HL-60 (cell line): ENCODE results near the gene EXOC8.

Experiments used
- TF ChIP-seq, protein P1 (sequence below): IDR thresholded peaks from one replicate; pipeline ENCODE4 v1.5.1; 2011; ENCODE audit warnings: low read length, control low read depth, inconsistent platforms; ENCODE audit not compliant: insufficient read depth
- TF ChIP-seq, protein P2 (sequence below): IDR thresholded peaks from 2 replicates; pipeline ENCODE4 v1.6.1; 2012; ENCODE audit warnings: low read depth; ENCODE audit not compliant: insufficient replicate concordance

DNA sequence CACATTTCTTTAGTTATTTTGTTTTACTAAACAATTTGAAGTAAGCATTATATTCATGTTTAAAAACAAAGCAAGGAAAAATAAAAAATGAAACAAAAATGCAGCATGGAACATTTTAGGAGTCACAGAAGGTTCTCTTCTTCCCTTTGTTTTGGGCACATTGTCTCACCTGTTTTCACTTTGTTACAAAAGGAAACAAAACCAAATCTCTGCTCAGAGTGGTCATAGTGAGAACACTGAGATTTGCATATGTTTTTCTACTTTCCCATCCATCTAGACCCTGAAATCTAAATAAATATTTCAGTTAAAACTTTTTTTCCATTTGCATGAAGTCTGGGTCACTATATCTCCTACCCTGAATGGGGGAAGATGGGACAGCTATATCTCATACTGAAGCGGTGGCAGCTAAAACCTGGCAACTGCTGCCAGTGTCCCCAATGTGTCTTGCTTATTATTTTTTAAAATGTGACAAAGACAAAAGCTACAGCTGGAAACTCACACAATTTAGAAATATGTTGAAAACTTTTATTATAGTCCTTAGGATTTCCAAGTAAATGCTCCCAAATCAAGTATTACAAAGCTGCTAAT lies 3.5 kb downstream of the EXOC8 start:
- TF ChIP-seq, protein P1, sequence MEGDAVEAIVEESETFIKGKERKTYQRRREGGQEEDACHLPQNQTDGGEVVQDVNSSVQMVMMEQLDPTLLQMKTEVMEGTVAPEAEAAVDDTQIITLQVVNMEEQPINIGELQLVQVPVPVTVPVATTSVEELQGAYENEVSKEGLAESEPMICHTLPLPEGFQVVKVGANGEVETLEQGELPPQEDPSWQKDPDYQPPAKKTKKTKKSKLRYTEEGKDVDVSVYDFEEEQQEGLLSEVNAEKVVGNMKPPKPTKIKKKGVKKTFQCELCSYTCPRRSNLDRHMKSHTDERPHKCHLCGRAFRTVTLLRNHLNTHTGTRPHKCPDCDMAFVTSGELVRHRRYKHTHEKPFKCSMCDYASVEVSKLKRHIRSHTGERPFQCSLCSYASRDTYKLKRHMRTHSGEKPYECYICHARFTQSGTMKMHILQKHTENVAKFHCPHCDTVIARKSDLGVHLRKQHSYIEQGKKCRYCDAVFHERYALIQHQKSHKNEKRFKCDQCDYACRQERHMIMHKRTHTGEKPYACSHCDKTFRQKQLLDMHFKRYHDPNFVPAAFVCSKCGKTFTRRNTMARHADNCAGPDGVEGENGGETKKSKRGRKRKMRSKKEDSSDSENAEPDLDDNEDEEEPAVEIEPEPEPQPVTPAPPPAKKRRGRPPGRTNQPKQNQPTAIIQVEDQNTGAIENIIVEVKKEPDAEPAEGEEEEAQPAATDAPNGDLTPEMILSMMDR: no peak
- TF ChIP-seq, protein P2, sequence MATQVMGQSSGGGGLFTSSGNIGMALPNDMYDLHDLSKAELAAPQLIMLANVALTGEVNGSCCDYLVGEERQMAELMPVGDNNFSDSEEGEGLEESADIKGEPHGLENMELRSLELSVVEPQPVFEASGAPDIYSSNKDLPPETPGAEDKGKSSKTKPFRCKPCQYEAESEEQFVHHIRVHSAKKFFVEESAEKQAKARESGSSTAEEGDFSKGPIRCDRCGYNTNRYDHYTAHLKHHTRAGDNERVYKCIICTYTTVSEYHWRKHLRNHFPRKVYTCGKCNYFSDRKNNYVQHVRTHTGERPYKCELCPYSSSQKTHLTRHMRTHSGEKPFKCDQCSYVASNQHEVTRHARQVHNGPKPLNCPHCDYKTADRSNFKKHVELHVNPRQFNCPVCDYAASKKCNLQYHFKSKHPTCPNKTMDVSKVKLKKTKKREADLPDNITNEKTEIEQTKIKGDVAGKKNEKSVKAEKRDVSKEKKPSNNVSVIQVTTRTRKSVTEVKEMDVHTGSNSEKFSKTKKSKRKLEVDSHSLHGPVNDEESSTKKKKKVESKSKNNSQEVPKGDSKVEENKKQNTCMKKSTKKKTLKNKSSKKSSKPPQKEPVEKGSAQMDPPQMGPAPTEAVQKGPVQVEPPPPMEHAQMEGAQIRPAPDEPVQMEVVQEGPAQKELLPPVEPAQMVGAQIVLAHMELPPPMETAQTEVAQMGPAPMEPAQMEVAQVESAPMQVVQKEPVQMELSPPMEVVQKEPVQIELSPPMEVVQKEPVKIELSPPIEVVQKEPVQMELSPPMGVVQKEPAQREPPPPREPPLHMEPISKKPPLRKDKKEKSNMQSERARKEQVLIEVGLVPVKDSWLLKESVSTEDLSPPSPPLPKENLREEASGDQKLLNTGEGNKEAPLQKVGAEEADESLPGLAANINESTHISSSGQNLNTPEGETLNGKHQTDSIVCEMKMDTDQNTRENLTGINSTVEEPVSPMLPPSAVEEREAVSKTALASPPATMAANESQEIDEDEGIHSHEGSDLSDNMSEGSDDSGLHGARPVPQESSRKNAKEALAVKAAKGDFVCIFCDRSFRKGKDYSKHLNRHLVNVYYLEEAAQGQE: no peak
